GM23248 (cell line): Measurements from ENCODE around the gene PDRG1. TPM values are rescaled to one million over a fixed set of nuclear protein-coding genes. Genes with fewer than 3 reads are reported as not detected.
A peak's percentile ranks its signal among the peaks of the same experiment; 100 is the strongest.

ENCODE experiments used
- DNase-seq: peaks from one replicate; pipeline ENCODE4 v3.0.0-alpha.2; 2015
- H2AFZ ChIP-seq: fragments of 200-600 bp; sonication (generic); 2 replicates; pipeline ENCODE4 v1.6.1; 2016; ENCODE audit warnings: antibody characterized with exemption
- H3F3A ChIP-seq: fragments of 200-600 bp; sonication (generic); 2 replicates; pipeline ENCODE4 v1.6.1; 2016; ENCODE audit warnings: mild to moderate bottlenecking, antibody characterized with exemption, mixed run types; ENCODE audit not compliant: insufficient read depth
- H3K27ac ChIP-seq: fragments of 200-600 bp; sonication (generic); 2 replicates; pipeline ENCODE4 v1.5.1; 2016; ENCODE audit warnings: mild to moderate bottlenecking
- H3K27me3 ChIP-seq: fragments of 200-600 bp; sonication (generic); replicated peaks from 2 replicates; pipeline ENCODE4 v1.6.1; 2016; ENCODE audit warnings: mild to moderate bottlenecking; ENCODE audit not compliant: insufficient read depth
- H3K36me3 ChIP-seq: fragments of 200-600 bp; sonication (generic); 2 replicates; pipeline ENCODE4 v1.6.1; 2016; ENCODE audit warnings: low read depth, mild to moderate bottlenecking
- H3K4me1 ChIP-seq: fragments of 200-600 bp; sonication (generic); 2 replicates; pipeline ENCODE4 v1.6.1; 2016; ENCODE audit warnings: mild to moderate bottlenecking; ENCODE audit not compliant: insufficient read depth
- H3K4me2 ChIP-seq: fragments of 200-600 bp; sonication (generic); one replicate; pipeline ENCODE4 v1.6.1; 2016; ENCODE audit warnings: mild to moderate bottlenecking; ENCODE audit not compliant: unreplicated experiment
- H3K4me3 ChIP-seq: fragments of 200-600 bp; sonication (generic); 2 replicates; pipeline ENCODE4 v1.5.1; 2016; ENCODE audit warnings: mild to moderate bottlenecking
- H3K79me2 ChIP-seq: fragments of 200-600 bp; sonication (generic); 2 replicates; pipeline ENCODE4 v1.6.1; 2016; ENCODE audit warnings: mild to moderate bottlenecking; ENCODE audit not compliant: insufficient read depth
- H3K9ac ChIP-seq: fragments of 200-600 bp; sonication (generic); 2 replicates; pipeline ENCODE4 v1.6.1; 2016; ENCODE audit warnings: mild to moderate bottlenecking
- H3K9me2 ChIP-seq: fragments of 200-600 bp; sonication (generic); 2 replicates; pipeline ENCODE4 v1.6.1; 2016; ENCODE audit warnings: mixed run types, mild to moderate bottlenecking, moderate library complexity; ENCODE audit not compliant: insufficient read depth
- H3K9me3 ChIP-seq: fragments of 200-600 bp; sonication (generic); one replicate; pipeline ENCODE4 v1.6.1; 2017; ENCODE audit warnings: low read depth
- H4K20me1 ChIP-seq: fragments of 200-600 bp; sonication (generic); 2 replicates; pipeline ENCODE4 v1.6.0; 2016; ENCODE audit not compliant: insufficient read depth
- EZH2 ChIP-seq: fragments of 200-600 bp; sonication (generic); IDR thresholded peaks from 2 replicates; pipeline ENCODE4 v1.6.1; 2018; ENCODE audit warnings: antibody characterized with exemption, mild to moderate bottlenecking; ENCODE audit not compliant: insufficient read depth, poor library complexity, severe bottlenecking
- EZH2phosphoT487 ChIP-seq: fragments of 200-600 bp; sonication (generic); IDR thresholded peaks from 2 replicates; pipeline ENCODE4 v1.6.1; 2018; ENCODE audit warnings: antibody characterized with exemption, moderate library complexity, mild to moderate bottlenecking, low read depth; ENCODE audit not compliant: insufficient read depth
- WGBS, 2 experiments: methylation state at CpG; one replicate each; pipeline ENCODE4 v1.1.6; 2015 to 2017; ENCODE audit warnings: low lambda C conversion rate in 2 of 2, low coverage in 1 of 2; ENCODE audit errors: missing lambda C conversion rate in 2 of 2; 5-methylcytosine and 5-hydroxymethylcytosine counted together
- in situ Hi-C: fragments of 300-500 bp; cut with MboI; formaldehyde crosslinking; loops from 2 replicates; pipeline ENCODE4 v1.15.0; 2020
- polyA plus RNA-seq: library from polyadenylated mRNA; unstranded; fragments of >200 nt; fragmentation: Nextera tagmentation; extraction: Ambion mirVana; gene quantifications from 2 replicates; pipeline ENCODE4 v1.2.1, GENCODE V29; 2016
- total RNA-seq: library from RNA; depleted of rRNA; stranded (reverse); fragments of >200 nt; shearing (Covaris generic); gene quantifications from 2 replicates; pipeline ENCODE4 v1.2.3, GENCODE V29; 2014

Gene PDRG1
- total and polyA plus RNA-seq, 2 experiments from 2014 or later: 10.8 to 16.7 TPM

- in situ Hi-C loops: no loop called here
- Histone ChIP-seq H2AFZ (no peak overlapping the region), H3K36me3 (no peaks in the 10 kb centered on the region), H3K9ac (no peak overlapping the region), H3K4me1 (no peaks in the 10 kb centered on the region), H3K27ac (no peak overlapping the region), H3K4me2 (no peak overlapping the region), H3K27me3 (peaks cover 36% of the 10 kb centered on the region), H3K9me2 (no peaks in the 10 kb centered on the region), H3K4me3 (no peak overlapping the region), H3F3A (no peaks in the 10 kb centered on the region), H3K79me2 (no peaks in the 10 kb centered on the region), H4K20me1 (no peaks in the 10 kb centered on the region), H3K9me3 (no peaks in the 10 kb centered on the region)
- DNase-seq: no peak
- WGBS, 2 experiments: 48 to 51% methylated on average over 9 of the region's 9 CpGs
- TF ChIP-seq EZH2 (no peak), EZH2phosphoT487 (no peak)
Measured at GRCh38 chr20:31925631-31926030, 26.2 kb downstream of the PDRG1 start.

- peaks cover 30% of the 10 kb centered on the region for H3K27me3 ChIP-seq
- H3K9ac ChIP-seq: no peak overlapping the region
- H3K79me2 ChIP-seq: no peaks in the 10 kb centered on the region
- no peaks in the 10 kb centered on the region for H3K36me3 ChIP-seq
- no peak overlapping the region for H3K4me3 ChIP-seq
- in situ Hi-C loops: no loop called here
- H3K4me1 ChIP-seq: no peaks in the 10 kb centered on the region
- DNase-seq: no peak
- H3K27ac ChIP-seq: no peak overlapping the region
- WGBS, 2 experiments: 61 to 74% methylated on average over 8 of the region's 8 CpGs
- no peak overlapping the region for H3K4me2 ChIP-seq
- no peak overlapping the region for H2AFZ ChIP-seq
- no peaks in the 10 kb centered on the region for H4K20me1 ChIP-seq
- TF ChIP-seq EZH2phosphoT487 (no peak), EZH2 (no peak)
- no peaks in the 10 kb centered on the region for H3F3A ChIP-seq
- no peaks in the 10 kb centered on the region for H3K9me2 ChIP-seq
- no peaks in the 10 kb centered on the region for H3K9me3 ChIP-seq
Measured at GRCh38 chr20:31924561-31924960, 27.3 kb downstream of the PDRG1 start.

DNA sequence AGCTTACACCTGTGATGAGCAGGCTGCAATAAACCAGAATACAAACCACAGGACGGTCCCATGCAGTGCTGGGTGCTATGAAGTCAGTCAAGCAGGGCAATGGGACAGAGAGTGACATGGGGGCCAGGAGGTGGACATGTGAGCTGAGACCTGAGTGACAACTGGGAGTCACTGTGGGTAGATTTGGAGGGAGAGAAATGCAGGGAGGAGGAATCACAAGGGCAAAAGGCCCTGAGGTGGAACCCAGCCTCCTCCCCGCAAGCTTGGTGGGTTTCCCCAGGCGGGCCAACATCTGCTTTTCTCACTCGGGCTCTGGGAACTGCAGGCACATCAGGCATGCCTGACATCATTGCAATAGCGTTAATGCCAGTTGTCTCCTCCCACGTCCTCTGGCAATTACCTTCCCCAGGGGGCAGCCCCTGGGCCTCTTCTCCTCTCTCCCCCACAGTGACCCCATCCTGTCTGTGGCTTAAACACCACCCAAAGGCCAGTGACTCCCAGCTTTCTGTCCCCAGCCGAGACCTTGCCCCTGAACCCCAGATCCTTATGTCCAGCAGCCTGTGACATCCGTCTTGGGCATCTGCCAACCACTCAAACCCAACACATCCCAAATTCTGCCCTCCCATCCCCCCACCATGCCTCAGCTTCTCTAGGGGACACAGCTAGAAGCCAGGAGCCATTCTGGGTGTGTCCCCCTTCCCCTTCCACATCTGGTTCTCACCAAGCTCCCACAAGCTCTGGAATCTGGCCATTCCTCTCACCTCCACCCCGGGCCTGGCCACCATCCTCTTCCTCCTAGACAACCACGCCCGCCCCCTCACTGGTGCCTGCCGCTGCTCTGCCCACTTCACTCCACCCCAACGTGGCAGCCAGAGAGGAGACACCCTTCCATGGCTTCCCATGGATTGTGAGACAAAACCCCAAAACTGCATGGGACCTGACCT is 28.2 kb downstream of the PDRG1 start:
- Histone ChIP-seq H3K9me3 (no peaks in the 10 kb centered on the region), H3K9me2 (no peaks in the 10 kb centered on the region), H3K4me2 (no peak overlapping the region), H4K20me1 (no peaks in the 10 kb centered on the region), H3K4me3 (no peak overlapping the region), H2AFZ (no peak overlapping the region), H3K4me1 (no peaks in the 10 kb centered on the region), H3K27ac (no peak overlapping the region), H3K9ac (no peak overlapping the region), H3K27me3 (peaks cover 28% of the 10 kb centered on the region), H3K79me2 (no peaks in the 10 kb centered on the region), H3F3A (no peaks in the 10 kb centered on the region), H3K36me3 (no peaks in the 10 kb centered on the region)
- in situ Hi-C loops: no loop called here
- DNase-seq: peak; percentile 14
- TF ChIP-seq EZH2 (no peak), EZH2phosphoT487 (no peak)
- WGBS, 2 experiments: 4 to 8% methylated on average over 13 of the region's 13 CpGs

DNA sequence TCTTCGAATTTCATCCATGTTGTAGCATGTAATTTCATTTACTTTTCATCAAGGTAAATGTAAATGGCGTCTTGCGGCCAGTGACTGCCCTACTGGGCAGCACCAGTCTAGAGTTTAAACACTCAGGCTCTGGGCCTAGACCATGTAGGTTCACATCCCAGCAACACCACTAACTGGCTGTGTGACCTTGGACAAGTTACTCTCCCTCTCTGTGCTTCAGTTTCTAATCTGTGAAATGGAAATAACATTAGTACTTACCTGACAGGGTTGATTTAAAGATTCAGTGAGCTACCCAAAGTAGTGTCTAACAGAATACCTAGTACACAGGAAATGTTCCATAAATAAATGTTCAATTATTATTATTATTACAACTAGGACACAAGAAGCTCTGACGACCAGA is 29.3 kb downstream of the PDRG1 start:
- Histone ChIP-seq H3K4me2 (no peak overlapping the region), H2AFZ (no peak overlapping the region), H3F3A (no peaks in the 10 kb centered on the region), H3K36me3 (no peaks in the 10 kb centered on the region), H3K9me2 (no peaks in the 10 kb centered on the region), H3K4me3 (no peak overlapping the region), H3K27me3 (peaks cover 30% of the 10 kb centered on the region), H3K9me3 (no peaks in the 10 kb centered on the region), H3K4me1 (no peaks in the 10 kb centered on the region), H3K79me2 (no peaks in the 10 kb centered on the region), H4K20me1 (no peaks in the 10 kb centered on the region), H3K9ac (no peak overlapping the region), H3K27ac (no peak overlapping the region)
- no peak for TF ChIP-seq EZH2phosphoT487
- TF ChIP-seq EZH2: no peak
- in situ Hi-C loops: no loop called here
- DNase-seq: no peak
- 50 to 73% methylated on average over 4 of the region's 4 CpGs for WGBS, 2 experiments
